ENCODE results near the gene ATOSA. TPM values are rescaled to one million over a fixed set of nuclear protein-coding genes. Genes with fewer than 3 reads are reported as not detected.

The ATOSA gene
- total RNA-seq, 2 experiments from 2014 or later = 137 TPM

DNA sequence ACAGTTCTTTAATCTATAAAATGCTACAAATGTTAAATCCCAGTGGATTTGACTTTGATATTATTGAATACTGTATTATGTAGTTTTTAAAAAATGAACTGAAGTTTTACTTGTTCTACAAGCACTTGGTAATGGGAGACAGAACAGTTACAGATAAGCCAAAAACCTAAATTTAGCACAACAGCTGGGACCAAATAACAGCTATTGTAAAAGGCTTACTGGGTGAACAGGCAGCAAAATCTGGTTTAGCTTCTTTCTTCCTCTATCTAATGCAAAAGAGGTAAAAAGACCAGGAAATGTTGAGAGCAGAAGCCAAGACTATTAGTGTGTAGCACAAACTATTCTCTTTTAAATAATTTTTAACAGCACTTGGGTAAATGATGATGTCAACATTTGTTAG, 1.6 kb upstream of the ATOSA start:
- Mint-ChIP-seq H3K9me3 (no peaks in the 10 kb centered on the region), H3K4me1 (ENCODE audit: low read depth) (peaks cover 68% of the 10 kb centered on the region), H3K36me3 (ENCODE audit: low read depth) (peaks cover 38% of the 10 kb centered on the region), H3K4me3 (peak overlapping the region; percentile 75), H3K27me3 (no peaks in the 10 kb centered on the region), H3K27ac (peak overlapping the region; percentile 97)
- no peaks in the 10 kb centered on the region for H3K27me3 ChIP-seq (ENCODE audit: control insufficient read depth in 1 of 2, insufficient read depth in 2 of 2, low read length in 2 of 2)
- H3K4me3 ChIP-seq (ENCODE audit: low read length) = no peak overlapping the region
- H3K27ac ChIP-seq (ENCODE audit: low read depth in 1 of 2, low read length in 2 of 2) = no peak overlapping the region
- ATAC-seq (ENCODE audit: poor library complexity) (no peak), DNase-seq (no peak)
- H3K9me3 ChIP-seq (ENCODE audit: control insufficient read depth in 1 of 2, insufficient read depth in 1 of 2, low read length in 2 of 2) = no peaks in the 10 kb centered on the region
- ChIA-PET CTCF (no interaction called here), POLR2A (interaction anchor here (0.7 to 1.4 kb wide), 2 partner anchors 28 to 501 kb away, joined by 3 to 4 read pairs; no protein-coding TSS in a partner anchor)
- TF ChIP-seq, protein P1, sequence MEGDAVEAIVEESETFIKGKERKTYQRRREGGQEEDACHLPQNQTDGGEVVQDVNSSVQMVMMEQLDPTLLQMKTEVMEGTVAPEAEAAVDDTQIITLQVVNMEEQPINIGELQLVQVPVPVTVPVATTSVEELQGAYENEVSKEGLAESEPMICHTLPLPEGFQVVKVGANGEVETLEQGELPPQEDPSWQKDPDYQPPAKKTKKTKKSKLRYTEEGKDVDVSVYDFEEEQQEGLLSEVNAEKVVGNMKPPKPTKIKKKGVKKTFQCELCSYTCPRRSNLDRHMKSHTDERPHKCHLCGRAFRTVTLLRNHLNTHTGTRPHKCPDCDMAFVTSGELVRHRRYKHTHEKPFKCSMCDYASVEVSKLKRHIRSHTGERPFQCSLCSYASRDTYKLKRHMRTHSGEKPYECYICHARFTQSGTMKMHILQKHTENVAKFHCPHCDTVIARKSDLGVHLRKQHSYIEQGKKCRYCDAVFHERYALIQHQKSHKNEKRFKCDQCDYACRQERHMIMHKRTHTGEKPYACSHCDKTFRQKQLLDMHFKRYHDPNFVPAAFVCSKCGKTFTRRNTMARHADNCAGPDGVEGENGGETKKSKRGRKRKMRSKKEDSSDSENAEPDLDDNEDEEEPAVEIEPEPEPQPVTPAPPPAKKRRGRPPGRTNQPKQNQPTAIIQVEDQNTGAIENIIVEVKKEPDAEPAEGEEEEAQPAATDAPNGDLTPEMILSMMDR (IDR thresholded peaks at IDR 0.05) = no peak
- intact Hi-C loops (cut with DNase I, micrococcal nuclease) = no loop called here
- H3K36me3 ChIP-seq (ENCODE audit: insufficient read depth, low read length) = peaks cover 14% of the 10 kb centered on the region
- peaks cover 7% of the 10 kb centered on the region for H3K4me1 ChIP-seq (ENCODE audit: insufficient read depth, low read length)

DNA sequence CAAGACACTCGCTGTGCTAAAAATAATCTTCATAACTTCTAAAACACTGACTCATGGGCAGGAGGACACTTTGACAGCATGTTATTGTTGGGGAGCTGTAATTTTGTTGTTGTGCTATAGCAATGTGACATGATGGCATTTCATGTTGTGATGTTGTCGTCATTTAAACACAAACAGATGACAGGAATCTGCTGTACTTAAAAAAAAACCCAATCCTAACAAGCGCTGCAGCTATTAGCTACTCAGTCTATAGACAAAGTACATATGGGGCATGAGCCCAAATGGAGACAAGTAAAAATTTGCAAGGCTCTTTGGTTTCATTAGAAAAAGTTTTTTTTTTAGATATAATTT, 828 bp upstream of the ATOSA start:
- TF ChIP-seq, protein P1 (IDR thresholded peaks at IDR 0.05) = no peak
- intact Hi-C loops (cut with DNase I, micrococcal nuclease) = no loop called here
- no peak for ATAC-seq (ENCODE audit: poor library complexity)
- peak overlapping the region; percentile 75 for H3K4me3 Mint-ChIP-seq
- ChIA-PET POLR2A (interaction anchor here (1.0 to 2.1 kb wide), 5 partner anchors 22 to 111 kb away, joined by 3 to 11 read pairs (median 5); partner anchors contain the start of gene ARPP19), CTCF (interaction anchor here (1.2 kb wide), 1 partner anchor 54 kb away, joined by 4 read pairs; no protein-coding TSS in a partner anchor)
- Histone ChIP-seq H3K27me3 (ENCODE audit: control insufficient read depth in 1 of 2, insufficient read depth in 2 of 2, low read length in 2 of 2) (no peaks in the 10 kb centered on the region), H3K9me3 (ENCODE audit: control insufficient read depth in 1 of 2, insufficient read depth in 1 of 2, low read length in 2 of 2) (no peaks in the 10 kb centered on the region), H3K4me1 (ENCODE audit: insufficient read depth, low read length) (peaks cover 14% of the 10 kb centered on the region), H3K27ac (ENCODE audit: low read depth in 1 of 2, low read length in 2 of 2) (no peak overlapping the region), H3K4me3 (ENCODE audit: low read length) (peak overlapping the region; percentile 94), H3K36me3 (ENCODE audit: insufficient read depth, low read length) (peaks cover 21% of the 10 kb centered on the region)
- H3K27me3 Mint-ChIP-seq = no peaks in the 10 kb centered on the region
- peaks cover 74% of the 10 kb centered on the region for H3K4me1 Mint-ChIP-seq (ENCODE audit: low read depth)
- peak in 1 of 14 experiments; percentile 13 for DNase-seq
- no peaks in the 10 kb centered on the region for H3K9me3 Mint-ChIP-seq
- peak overlapping the region; percentile 97 for H3K27ac Mint-ChIP-seq
- H3K36me3 Mint-ChIP-seq (ENCODE audit: low read depth) = peaks cover 45% of the 10 kb centered on the region

DNA sequence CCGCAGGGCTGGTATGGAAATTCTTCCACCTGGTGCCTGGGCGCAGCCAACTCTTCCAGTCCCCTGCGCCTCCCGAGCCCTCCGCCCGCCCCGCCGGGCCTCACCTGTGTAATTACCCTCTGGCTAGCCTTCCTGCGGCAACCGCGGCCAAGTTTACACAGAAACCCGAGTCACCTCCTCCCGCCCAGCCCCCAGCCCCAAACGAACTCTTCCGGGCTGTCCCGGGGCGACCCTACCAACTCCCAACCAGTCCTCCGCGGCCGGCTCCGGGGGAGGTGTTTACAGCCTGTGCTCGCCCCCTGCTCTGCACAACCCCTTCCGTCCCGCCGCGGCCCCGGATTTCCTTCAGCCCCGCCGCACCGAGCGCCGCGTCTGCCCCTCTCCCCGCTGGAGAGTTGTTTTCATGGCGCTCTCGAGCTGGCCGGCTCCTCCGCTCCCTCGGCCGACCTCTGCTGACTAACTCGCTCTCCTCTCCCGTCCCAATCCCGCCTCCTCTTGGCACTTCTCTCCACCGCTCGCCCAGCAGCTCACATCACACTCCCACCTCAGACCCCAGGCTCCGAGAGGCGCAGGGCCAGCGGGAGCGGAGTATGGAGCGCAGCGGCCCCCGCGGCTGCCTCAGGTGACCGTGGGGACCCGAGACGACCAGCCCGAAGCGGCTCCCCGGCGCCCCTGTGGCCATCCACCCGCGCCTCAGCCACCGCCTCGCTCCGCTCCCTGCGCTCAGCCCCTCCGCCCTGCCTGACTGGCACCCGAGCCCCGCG, 538 bp downstream of the ATOSA start:
- H3K36me3 Mint-ChIP-seq (ENCODE audit: low read depth) = peaks cover 50% of the 10 kb centered on the region
- ATAC-seq (ENCODE audit: poor library complexity) (peak; percentile 46), DNase-seq (peak; percentile 45 to 78 (median 63))
- H3K9me3 ChIP-seq (ENCODE audit: control insufficient read depth in 1 of 2, insufficient read depth in 1 of 2, low read length in 2 of 2) = no peaks in the 10 kb centered on the region
- intact Hi-C loops (cut with DNase I, micrococcal nuclease) = loop anchor here (1.0 to 10.0 kb wide), 9 partner anchors 36 to 424 kb away; partner anchors contain the start of genes ARPP19 (in 2 of the 2) and MYO5A (in 2 of the 2)
- TF ChIP-seq, protein P1 (IDR thresholded peaks at IDR 0.05) = no peak
- ChIA-PET POLR2A (interaction anchor here (0.6 to 2.1 kb wide), 9 partner anchors 21 to 331 kb away, joined by 3 to 11 read pairs (median 4); partner anchors contain the start of gene ARPP19), CTCF (no interaction called here)
- peaks cover 34% of the 10 kb centered on the region for H3K36me3 ChIP-seq (ENCODE audit: insufficient read depth, low read length)
- H3K9me3 Mint-ChIP-seq = no peaks in the 10 kb centered on the region
- no peaks in the 10 kb centered on the region for H3K27me3 ChIP-seq (ENCODE audit: control insufficient read depth in 1 of 2, insufficient read depth in 2 of 2, low read length in 2 of 2)
- H3K4me1 Mint-ChIP-seq (ENCODE audit: low read depth) = peaks cover 71% of the 10 kb centered on the region
- H3K27me3 Mint-ChIP-seq = no peaks in the 10 kb centered on the region
- peaks cover 16% of the 10 kb centered on the region for H3K4me1 ChIP-seq (ENCODE audit: insufficient read depth, low read length)
- peak overlapping the region; percentile 94 for H3K4me3 ChIP-seq (ENCODE audit: low read length)
- peak overlapping the region; percentile 97 for H3K27ac Mint-ChIP-seq
- peak overlapping the region; percentile 97 to 99 for H3K27ac ChIP-seq (ENCODE audit: low read depth in 1 of 2, low read length in 2 of 2)
- H3K4me3 Mint-ChIP-seq = peak overlapping the region; percentile 96
